Measurements from ENCODE around the gene PCDH9.

DNA sequence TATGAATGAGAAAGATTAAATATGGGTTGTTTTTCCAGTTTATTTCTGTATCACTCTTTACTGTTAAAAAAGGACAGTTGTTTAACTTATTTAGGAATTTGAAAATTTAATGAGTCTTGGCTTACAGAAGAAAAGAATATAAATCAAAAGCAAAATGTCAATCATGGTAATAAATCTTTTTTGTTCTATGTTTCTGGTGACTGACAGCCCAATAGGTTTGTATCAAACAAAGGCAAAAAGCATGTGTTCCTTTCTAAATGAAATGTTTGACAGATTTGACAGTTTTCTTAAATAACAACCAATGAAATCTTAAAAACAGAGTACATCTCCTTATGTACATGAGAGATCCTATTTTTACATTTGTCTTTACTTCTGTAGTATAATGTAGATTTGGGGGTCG is 11.0 kb downstream of the PCDH9 start:
- TF ChIP-seq EZH2phosphoT487 (IDR thresholded peaks at IDR 0.05; ENCODE audit: low read depth) = no peak
- TF ChIP-seq, protein P1, sequence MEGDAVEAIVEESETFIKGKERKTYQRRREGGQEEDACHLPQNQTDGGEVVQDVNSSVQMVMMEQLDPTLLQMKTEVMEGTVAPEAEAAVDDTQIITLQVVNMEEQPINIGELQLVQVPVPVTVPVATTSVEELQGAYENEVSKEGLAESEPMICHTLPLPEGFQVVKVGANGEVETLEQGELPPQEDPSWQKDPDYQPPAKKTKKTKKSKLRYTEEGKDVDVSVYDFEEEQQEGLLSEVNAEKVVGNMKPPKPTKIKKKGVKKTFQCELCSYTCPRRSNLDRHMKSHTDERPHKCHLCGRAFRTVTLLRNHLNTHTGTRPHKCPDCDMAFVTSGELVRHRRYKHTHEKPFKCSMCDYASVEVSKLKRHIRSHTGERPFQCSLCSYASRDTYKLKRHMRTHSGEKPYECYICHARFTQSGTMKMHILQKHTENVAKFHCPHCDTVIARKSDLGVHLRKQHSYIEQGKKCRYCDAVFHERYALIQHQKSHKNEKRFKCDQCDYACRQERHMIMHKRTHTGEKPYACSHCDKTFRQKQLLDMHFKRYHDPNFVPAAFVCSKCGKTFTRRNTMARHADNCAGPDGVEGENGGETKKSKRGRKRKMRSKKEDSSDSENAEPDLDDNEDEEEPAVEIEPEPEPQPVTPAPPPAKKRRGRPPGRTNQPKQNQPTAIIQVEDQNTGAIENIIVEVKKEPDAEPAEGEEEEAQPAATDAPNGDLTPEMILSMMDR (IDR thresholded peaks at IDR 0.05; ENCODE audit: low read depth, low read length) = no peak

All from OCI-LY3 (cell line).